Choroid plexus epithelial cell (primary cell): ENCODE results near the gene TMA7.

Source experiments
- DNase-seq: peaks from one replicate; pipeline ENCODE4 v3.0.0-alpha.2; 2010; ENCODE audit warnings: low read depth
- H3K4me3 ChIP-seq: 2 replicates; pipeline ENCODE4 v1.5.1; 2011; ENCODE audit warnings: low read depth, mild to moderate bottlenecking, control low read depth, low read length, moderate library complexity
- TF ChIP-seq, protein P1 (sequence below): conservative IDR thresholded peaks from 2 replicates; pipeline ENCODE4 v1.5.1; 2011; ENCODE audit warnings: low read depth, mild to moderate bottlenecking, control low read depth, inconsistent platforms, low read length, moderate library complexity

TMA7 gene

DNA sequence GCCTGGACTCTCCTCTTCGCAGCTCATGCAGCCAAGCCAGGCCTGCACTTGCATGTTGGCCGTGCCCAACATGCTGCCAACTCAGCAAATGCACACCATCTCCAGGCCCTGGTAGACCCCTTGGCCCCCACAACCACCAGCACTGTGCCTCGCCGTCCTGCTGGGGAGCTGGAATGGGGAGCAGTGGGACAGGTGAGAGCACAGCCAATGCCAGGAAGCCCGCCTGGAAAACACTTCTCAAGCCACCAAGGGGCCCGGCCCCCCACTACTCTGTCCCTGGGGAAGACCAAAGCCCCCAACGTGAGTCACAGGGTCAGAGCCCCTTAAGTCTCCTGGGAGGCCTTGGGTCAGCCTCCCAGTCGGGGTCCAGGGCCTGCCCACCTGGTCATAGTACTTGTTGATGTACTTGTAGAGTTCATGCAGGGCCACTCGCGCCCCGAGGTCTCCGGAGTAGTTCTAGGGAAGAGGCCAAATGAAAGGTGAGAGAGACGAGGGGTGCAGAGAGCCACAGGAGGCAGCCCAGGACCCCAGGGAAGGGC, 34.6 kb upstream of the TMA7 start:
- no peak for DNase-seq
- no peak overlapping the region for H3K4me3 ChIP-seq
- TF ChIP-seq, protein P1, sequence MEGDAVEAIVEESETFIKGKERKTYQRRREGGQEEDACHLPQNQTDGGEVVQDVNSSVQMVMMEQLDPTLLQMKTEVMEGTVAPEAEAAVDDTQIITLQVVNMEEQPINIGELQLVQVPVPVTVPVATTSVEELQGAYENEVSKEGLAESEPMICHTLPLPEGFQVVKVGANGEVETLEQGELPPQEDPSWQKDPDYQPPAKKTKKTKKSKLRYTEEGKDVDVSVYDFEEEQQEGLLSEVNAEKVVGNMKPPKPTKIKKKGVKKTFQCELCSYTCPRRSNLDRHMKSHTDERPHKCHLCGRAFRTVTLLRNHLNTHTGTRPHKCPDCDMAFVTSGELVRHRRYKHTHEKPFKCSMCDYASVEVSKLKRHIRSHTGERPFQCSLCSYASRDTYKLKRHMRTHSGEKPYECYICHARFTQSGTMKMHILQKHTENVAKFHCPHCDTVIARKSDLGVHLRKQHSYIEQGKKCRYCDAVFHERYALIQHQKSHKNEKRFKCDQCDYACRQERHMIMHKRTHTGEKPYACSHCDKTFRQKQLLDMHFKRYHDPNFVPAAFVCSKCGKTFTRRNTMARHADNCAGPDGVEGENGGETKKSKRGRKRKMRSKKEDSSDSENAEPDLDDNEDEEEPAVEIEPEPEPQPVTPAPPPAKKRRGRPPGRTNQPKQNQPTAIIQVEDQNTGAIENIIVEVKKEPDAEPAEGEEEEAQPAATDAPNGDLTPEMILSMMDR, result no peak

DNA sequence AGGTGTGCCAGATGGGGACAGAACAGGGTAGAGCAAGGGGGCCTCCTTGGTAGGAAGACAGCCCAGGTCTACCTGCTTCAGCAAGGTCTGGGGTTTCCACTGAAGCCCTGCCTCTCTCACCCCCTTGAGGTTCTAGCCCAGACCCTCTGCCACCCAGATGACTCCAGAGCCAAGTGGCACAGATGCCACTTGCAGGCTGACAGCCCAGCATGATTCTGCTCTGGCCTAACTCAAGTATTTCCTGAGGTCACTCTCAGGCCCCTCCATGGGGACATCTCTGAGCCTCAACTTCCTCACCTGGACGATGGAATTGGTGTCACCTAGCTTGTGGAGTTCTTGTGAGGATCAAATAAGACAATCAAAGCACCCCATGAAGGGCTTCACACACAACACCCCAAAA, 34.1 kb upstream of the TMA7 start:
- no peak overlapping the region for H3K4me3 ChIP-seq
- no peak for DNase-seq
- TF ChIP-seq, protein P1, result no peak

DNA sequence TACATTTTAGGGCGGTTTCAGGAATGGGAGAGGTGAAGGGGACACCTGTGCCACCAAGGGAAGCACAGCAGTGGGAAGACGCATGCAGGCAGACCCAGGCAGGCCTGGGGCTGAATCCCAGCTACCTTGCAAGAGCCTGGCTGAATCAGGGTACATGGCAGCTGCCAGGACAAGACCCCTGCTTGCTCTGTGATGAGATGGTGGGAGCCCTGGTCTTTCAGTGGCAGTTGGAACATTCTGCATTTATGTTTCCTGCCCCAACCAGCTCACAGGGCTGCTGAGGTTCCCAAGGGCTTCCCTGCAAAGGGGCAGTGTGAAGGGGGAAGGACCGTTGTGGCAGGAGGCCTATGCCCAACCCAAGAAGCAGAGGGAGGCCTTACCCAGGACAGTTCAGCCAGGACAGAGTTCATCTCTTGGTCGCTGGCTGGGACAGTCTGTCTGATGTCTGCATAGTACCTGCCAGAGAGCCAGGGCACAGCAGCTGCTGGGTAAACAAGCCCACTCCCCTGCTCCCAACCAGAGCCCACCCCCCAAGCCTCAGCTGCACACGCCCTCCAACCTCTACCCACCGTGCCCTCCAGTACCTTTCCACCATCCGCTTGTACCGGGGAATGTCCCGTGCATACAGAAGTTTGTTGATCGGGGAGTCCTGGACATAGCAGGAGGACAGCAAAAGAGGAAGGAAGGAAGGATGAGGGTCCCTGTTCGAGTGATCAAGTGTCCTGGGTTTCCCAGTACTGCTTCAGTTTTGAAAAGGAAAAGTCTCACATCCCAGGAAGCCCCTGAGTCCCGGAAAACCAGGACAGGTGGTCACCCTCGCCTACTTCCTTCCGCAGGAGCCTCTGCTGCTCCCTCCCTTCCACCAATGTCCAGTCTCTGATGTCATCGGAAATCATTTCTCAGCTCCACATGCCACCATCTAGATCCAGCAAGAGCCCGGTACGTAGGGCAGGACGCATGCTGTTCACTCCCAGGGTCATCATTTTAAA, 33.3 kb upstream of the TMA7 start:
- DNase-seq, result no peak
- H3K4me3 ChIP-seq, result no peak overlapping the region
- TF ChIP-seq, protein P1, result no peak

DNA sequence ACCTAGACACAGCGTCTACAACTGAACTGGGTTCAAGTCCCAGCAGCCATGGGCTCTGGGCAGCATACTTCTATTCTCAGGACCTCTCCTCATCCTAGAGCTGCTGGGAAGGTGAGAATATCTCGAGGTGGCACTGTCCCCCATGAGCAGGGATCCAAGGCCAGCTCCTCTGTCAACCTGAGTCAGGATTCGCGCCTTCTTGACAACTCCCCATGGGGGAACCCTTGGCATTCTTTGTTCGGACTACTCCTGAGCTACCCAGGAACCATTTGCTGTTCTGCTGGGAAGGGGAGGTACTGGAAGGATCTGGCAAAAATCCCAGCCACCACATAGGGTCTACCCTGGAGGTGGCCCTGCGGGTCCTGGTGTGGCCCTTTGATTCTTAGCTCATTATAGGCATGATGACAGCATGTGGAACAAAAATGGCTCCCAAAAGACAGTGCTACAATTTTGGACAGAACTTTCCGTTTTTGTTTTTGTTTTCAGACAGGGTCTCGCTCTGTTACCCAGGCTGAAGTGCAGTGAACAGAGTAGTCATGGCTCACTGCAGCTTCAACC, 32.4 kb upstream of the TMA7 start:
- H3K4me3 ChIP-seq, result no peak overlapping the region
- TF ChIP-seq, protein P1, result no peak
- no peak for DNase-seq

DNA sequence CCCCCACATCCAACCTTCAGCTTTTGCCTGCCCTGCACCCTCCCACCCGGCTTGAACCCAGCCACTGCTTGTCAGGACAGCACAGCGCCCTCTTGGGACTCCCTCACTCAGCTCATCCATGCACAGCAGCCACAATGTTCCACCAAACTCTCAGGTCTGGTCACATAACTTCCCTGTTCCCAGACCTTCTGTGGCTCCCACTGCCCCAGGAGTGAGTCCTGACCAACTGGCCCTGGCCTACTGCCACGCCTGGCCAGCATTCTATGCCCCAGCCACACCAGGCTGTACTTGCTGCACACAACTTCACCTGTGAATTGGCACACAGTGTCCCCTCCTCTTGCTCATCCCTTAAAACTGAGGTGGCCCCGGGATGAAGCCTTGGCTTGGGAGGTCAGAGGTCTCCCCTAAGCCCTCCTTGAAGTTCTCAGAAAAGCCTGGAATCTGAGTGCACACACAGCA, 31.2 kb upstream of the TMA7 start:
- no peak overlapping the region for H3K4me3 ChIP-seq
- DNase-seq, result no peak
- TF ChIP-seq, protein P1, result peak; percentile 27

DNA sequence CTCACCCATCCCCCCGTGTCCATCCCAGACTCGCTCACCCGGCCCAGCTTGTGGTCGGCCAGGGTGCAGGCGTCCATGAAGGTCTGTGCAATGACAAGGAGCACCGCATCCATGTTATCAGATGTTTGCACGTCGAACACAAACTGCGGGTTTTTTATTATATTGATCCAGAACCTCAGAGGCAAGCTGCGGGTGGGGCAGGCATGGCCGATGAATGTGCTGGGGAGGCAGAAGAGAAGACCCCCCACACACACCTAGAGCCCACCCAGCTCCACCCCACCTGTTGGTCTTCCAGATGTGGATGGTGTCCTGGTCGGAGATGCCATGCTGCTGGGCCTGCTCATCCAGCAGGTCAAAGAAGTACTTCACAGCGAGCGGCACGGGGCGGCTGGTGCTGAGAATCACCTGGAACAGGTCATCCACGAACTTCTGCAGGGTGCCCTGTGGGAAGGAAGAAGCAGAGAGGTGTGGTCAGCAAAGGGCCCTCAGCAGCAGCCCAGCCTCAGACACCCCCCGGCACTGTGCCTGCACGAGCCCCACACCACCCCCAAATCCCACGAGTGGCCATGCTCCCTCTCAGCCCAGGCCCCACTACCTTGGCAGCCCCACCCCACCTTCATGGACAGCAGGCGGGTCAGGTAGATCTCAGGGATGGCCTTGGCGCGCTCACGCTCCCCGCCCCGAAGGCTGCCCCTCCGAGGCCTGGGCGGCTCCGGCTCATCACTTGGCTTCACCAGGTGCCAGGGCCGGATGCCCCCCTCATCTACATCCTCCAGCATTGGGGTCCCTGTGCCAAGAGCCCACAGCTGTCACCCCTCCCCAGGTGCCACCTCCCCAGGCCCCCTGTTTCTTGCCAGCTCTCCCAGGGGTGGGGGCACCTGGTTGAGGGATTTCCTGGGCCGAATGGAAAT, 30.5 kb upstream of the TMA7 start:
- TF ChIP-seq, protein P1, result no peak
- no peak for DNase-seq
- H3K4me3 ChIP-seq, result no peak overlapping the region
